ENCODE measurements around the gene KIRREL3. TPM values are rescaled to one million over a fixed set of nuclear protein-coding genes. Genes with fewer than 3 reads are reported as not detected.

KIRREL3 gene
- polyA plus RNA-seq, 1 experiment: 2.3 TPM

GRCh38 chr11:126476977-126477376 lies 523.6 kb downstream of the KIRREL3 start:
- H3K4me3 ChIP-seq (ENCODE audit: low read depth, low read length): no peak overlapping the region
- TF ChIP-seq CTCF (IDR thresholded peaks at IDR 0.05; ENCODE audit: low read depth, low read length): no peak
- H3K27ac ChIP-seq (ENCODE audit: low read depth, low read length): no peak overlapping the region
- H3K27me3 ChIP-seq (ENCODE audit: control insufficient read depth, insufficient read depth, low read length): peaks cover 4% of the 10 kb centered on the region
- POLR2A ChIA-PET: no interaction called here
- no peak for DNase-seq (ENCODE audit: low read depth, low spot score)
- H3K9me3 ChIP-seq (ENCODE audit: control insufficient read depth, insufficient read depth, low read length): no peaks in the 10 kb centered on the region
- CTCF ChIA-PET: no interaction called here

GRCh38 chr11:126476266-126476924 lies 524.2 kb downstream of the KIRREL3 start:
- peaks cover 4% of the 10 kb centered on the region for H3K27me3 ChIP-seq (ENCODE audit: control insufficient read depth, insufficient read depth, low read length)
- CTCF ChIA-PET: no interaction called here
- no peak for TF ChIP-seq CTCF (IDR thresholded peaks at IDR 0.05; ENCODE audit: low read depth, low read length)
- no peak overlapping the region for H3K4me3 ChIP-seq (ENCODE audit: low read depth, low read length)
- DNase-seq (ENCODE audit: low read depth, low spot score): no peak
- no peaks in the 10 kb centered on the region for H3K9me3 ChIP-seq (ENCODE audit: control insufficient read depth, insufficient read depth, low read length)
- no peak overlapping the region for H3K27ac ChIP-seq (ENCODE audit: low read depth, low read length)
- POLR2A ChIA-PET: no interaction called here

- CTCF ChIA-PET: no interaction called here
- H3K27ac ChIP-seq (ENCODE audit: low read depth, low read length): no peak overlapping the region
- no peak overlapping the region for H3K4me3 ChIP-seq (ENCODE audit: low read depth, low read length)
- no peaks in the 10 kb centered on the region for H3K9me3 ChIP-seq (ENCODE audit: control insufficient read depth, insufficient read depth, low read length)
- POLR2A ChIA-PET: no interaction called here
- H3K27me3 ChIP-seq (ENCODE audit: control insufficient read depth, insufficient read depth, low read length): peaks cover 4% of the 10 kb centered on the region
- TF ChIP-seq CTCF (IDR thresholded peaks at IDR 0.05; ENCODE audit: low read depth, low read length): no peak
- DNase-seq (ENCODE audit: low read depth, low spot score): no peak
These were observed 525.3 kb downstream of the KIRREL3 start for GRCh38 chr11:126475014-126475991.

- TF ChIP-seq CTCF (IDR thresholded peaks at IDR 0.05; ENCODE audit: low read depth, low read length): no peak
- POLR2A ChIA-PET: no interaction called here
- no peak for DNase-seq (ENCODE audit: low read depth, low spot score)
- Histone ChIP-seq H3K9me3 (ENCODE audit: control insufficient read depth, insufficient read depth, low read length) (no peaks in the 10 kb centered on the region), H3K27ac (ENCODE audit: low read depth, low read length) (no peak overlapping the region), H3K4me3 (ENCODE audit: low read depth, low read length) (no peak overlapping the region), H3K27me3 (ENCODE audit: control insufficient read depth, insufficient read depth, low read length) (peaks cover 4% of the 10 kb centered on the region)
- CTCF ChIA-PET: no interaction called here
These were observed 526.4 kb downstream of the KIRREL3 start for GRCh38 chr11:126474220-126474619.

GRCh38 chr11:126473269-126473668 lies 527.3 kb downstream of the KIRREL3 start:
- no peak for DNase-seq (ENCODE audit: low read depth, low spot score)
- H3K27me3 ChIP-seq (ENCODE audit: control insufficient read depth, insufficient read depth, low read length): peaks cover 4% of the 10 kb centered on the region
- CTCF ChIA-PET: interaction anchor here (0.7 kb wide), 1 partner anchor 166 kb away, joined by 3 read pairs; no protein-coding TSS in a partner anchor
- POLR2A ChIA-PET: no interaction called here
- H3K4me3 ChIP-seq (ENCODE audit: low read depth, low read length): no peak overlapping the region
- no peak for TF ChIP-seq CTCF (IDR thresholded peaks at IDR 0.05; ENCODE audit: low read depth, low read length)
- no peaks in the 10 kb centered on the region for H3K9me3 ChIP-seq (ENCODE audit: control insufficient read depth, insufficient read depth, low read length)
- H3K27ac ChIP-seq (ENCODE audit: low read depth, low read length): no peak overlapping the region
